HG03342 (cell line): ENCODE measurements around the gene FREM1.

ENCODE experiments used
- ATAC-seq: cut with Tn5 transposase; IDR thresholded peaks from one replicate; pipeline ENCODE4 v1.9.1; 2021; ENCODE audit warnings: mild to moderate bottlenecking, moderate library complexity; ENCODE audit not compliant: unreplicated experiment

Gene FREM1

DNA sequence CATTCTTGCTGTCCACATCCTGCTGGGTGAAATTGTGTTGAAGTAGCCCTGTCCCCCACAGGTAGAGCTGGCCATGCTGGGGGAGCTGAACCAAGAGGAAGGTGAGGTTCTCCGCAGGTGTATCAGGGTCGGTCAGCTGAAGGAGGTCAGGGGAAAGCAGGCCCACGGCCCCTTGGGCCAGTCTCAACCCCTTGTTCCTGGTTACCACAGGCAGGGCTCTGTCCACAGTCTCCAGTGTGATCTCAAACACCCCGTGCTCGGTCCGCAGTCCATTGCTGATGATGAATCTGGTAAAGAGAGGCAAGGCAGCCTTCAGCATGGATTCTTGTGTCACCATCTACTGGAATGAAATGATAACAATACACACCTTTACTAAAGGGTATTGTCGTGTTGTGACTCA lies 134.3 kb downstream of the FREM1 start:
- ATAC-seq: no peak

DNA sequence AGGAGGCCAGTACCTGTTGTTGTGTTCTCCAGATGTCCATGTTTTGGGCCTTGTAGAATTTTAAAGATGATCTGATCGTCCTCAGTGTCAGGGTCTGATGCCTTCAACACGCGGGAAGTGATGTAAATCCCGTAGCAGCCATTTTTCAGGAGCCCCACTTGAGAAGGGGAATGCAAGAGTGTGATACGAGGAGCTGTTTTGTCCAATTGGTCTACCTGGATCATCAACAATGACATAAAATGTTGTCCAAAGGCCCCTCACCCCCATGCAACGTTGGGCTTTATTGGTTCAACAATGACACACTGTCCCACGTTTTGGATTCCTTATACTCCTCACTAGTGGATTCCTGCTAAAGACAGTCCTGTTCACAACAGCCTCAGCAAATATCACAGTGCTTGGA lies 139.6 kb downstream of the FREM1 start:
- no peak for ATAC-seq

DNA sequence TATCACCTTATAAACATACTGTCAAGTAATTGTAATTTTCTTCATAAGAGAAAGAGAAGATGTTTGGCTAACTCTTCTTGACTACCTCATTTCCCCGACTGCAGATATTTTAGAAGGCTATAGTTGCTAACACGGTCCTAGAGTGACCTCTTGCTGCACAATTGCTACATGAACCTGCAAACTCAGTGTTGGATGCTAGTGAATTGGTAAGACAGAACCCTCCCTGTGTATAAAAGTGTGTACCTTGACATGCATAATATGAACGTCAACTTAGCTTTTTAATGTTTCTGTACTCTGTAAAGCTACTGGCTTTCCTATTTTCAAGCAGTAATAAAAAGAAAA lies 141.0 kb downstream of the FREM1 start:
- ATAC-seq: peak; percentile 56

DNA sequence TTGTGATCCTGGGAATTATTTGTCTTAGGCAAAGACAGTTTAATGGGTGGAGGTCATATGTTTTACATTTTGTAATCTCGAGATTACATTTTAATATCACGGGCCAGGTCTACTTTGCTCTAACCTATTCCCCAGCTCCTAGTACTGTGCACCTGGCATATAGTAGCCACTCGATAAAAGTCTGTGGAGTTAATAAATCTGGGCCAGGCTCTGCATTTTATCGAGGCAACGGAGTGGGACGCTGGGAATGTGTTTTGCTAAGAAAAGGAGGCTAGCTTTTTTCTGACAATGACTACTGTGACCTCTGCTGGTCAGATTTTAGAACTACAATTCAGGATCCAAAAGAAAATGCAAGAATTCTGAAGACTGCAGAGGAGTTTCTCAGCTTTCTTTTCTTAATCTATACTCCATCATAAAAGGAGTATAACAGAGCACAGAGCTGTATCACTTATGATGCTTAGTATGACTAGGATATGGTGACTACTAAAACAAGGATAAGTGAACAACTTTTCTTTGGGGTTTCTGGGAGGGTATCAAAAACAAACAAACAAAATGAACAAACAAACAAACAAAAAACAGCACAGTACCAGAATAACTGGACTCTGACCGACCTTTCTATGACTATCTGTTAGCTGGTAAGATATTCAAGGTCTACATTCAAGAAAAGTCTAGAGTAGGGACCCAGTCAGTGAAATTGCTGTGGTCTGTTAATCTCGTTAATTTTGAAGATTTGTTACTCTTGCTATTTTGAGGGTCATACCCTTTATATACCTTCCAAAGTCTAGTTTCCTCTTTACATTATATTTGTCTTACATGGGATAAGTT lies 141.6 kb downstream of the FREM1 start:
- no peak for ATAC-seq

DNA sequence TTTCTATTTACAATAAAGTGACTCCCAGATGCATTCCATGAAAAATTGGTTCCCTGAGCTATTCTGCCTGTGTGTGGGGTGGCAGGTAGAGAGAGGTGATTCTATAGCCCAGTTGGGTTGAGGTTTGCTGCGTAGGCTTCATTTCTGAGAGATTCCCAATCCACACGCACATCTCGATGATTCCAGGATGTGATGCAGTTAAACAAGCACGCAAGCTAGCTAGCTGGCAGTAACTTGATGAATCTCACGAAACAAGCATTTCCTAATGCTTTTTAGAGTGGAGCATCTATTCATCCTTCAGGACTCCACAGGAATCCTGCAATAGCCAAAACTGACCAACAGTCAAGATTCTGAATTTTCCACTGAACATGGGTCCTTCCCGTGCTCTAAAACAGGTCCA lies 143.9 kb downstream of the FREM1 start:
- no peak for ATAC-seq

DNA sequence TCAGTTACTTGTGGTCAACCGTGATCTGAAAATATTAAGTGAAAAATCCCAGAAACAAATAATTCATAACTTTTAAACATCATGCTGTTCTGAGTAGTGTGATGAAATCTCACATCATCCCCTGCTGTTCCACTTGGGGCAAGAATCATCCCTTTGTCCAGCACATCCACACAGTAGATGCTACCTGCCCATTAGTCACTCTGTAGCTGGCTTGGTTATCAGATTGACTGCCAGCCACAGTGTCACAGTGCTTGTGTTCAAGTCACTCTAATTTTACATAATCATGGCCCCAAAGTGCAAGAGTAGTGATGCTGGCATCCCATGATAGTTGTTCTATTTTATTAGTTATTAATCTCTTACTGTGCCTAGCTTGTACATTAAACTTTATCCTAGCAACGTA lies 148.6 kb downstream of the FREM1 start:
- no peak for ATAC-seq

DNA sequence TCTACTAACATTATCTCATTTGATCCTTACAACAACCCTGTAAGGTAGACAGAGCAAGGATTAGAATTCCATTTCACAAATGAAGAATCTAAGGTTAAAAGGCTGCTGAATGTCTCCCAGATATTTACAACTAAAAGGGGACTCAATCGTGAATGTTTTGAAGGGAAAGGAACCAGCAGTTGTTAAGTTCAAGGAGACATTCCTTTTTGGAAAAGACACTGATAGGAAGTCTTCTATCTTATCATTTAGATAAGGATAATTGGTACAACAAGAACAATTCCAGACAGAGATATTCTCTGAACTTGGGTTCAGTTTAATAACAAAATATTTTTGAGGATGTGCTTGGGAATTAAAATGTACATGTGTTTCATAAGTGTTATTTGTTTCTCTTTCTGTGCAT lies 150.2 kb downstream of the FREM1 start:
- no peak for ATAC-seq

DNA sequence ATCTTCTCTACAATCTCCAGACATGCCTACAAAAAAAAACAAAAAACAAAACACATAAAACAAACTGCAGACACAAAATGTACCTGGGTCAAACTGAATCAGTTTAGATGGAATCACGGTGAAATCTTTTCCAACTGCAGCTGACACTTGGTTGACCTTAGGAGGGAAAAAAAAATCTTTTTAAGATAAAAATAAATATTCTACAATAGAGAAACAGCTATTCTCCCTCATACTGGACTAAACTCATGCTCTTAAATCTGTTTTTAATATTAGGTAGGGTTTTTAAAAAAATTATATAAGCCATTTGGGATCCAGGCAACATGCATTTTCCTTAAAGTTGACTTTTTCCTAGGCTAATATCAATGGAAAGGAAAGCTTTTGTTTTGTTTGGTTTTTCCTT lies 153.9 kb downstream of the FREM1 start:
- ATAC-seq: no peak

DNA sequence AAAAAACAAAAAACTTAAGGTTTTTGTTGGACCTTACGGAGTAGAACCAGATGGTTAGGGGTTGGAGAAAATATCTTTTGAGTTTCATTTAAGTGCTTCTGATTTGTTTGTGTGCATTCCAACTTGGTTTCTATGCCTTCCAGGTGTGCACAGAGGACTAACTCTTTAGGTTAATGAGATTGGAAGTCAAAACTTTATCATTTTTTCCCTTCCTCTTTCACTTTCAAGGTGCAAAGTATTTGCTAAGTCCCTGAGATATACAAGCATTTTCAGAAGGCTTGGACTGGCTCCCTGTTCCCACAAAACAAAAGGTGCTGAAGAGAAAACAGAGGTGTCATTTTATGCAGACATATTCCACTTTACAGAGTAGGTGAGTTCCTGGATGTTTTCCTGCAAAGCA lies 157.4 kb downstream of the FREM1 start:
- ATAC-seq: peak; percentile 52

DNA sequence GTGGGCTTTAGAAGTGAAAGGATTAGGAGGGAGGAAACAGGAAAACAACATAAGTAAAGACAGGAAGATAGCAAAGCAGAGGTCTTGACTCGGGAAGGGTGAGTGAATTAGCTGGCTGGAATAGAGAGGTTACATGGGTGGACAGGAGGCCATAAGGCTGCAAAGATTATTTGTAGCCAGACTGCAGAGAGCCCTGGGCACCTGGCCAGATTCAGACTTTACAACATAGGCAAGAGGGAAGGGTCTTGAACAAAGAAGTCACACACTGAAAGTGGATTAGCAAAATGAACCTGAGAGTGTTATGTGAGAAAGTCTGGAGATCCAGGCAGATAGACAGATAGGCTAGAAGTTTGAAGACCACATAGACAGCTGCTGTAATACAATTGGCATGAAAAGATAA lies 158.0 kb downstream of the FREM1 start:
- no peak for ATAC-seq

DNA sequence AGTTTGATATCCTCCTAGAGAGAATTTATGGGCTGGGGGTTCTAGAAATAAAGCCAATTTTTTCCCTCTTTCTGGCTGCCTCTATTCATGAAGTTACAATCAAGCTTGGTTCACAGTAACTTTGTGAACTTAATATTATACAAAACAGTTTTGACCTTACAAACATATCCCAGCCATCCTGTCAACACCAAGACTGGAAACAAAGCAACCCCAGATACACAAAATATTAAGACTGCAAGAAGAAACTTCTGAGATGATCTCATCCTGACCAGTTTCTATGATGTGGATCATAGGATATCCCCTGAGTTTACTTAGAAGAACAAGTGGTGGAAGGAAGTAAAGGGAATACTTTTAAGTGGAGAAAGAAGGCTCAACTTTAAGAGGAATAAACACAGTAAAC lies 159.4 kb downstream of the FREM1 start:
- no peak for ATAC-seq

DNA sequence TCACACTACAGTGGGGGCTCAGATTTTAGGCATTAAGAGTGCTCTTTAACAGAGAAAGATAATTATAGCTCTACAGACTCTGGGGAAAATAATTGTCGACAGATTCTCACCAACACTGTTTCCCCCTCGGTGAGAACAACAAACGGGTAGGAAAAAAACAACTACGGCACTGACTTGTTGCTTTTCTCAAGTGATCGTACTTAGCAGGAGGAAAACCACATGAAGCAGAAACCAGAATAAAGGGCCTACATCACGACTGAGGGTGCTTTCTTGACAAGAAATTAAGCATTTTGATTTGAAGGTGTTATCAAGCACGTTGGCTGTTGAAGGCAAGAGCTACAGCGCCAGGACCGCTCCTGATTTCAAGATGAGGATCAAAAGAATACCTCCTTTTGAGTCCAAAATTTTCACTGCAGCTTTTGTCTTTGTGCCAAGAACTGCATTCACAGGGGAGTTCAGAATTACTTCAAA lies 160.5 kb downstream of the FREM1 start:
- ATAC-seq: no peak

DNA sequence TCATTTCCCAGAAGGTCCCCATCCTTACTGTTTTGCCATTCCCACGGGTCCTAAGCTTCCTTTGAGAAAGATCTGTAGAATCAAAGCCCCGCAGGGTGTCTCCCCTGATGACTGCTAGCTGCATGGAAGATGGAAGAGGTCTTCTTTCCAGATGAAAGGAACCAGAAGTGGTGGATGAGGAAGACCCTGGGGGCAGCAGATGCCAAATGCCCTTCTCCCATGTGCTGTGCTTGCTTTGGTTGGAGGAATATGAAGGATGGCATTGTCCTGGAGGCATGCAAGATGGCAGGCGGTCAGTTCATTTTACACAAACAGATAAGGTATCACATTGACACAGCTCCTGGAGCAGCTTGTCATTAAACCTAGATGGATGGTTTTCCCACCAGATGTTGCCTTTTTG lies 161.9 kb downstream of the FREM1 start:
- ATAC-seq: no peak

DNA sequence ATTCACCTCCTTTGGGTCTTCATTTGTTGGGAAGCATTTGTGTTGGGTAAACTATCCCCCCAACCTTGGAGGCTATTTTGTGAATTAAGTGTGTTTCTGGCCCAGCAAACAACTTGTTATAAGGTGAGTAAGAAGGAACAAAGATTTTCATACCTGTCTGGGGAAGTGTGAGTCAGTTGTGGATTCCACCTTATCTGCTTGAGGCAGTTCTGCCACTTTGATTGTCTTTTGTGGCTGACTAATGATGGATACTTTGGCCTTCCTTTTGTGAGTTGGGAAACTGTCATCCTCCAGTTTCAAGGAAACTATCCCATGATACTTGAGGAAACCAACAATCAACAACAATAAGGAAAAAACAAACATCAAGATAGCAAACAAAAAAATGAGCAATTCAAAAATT lies 163.1 kb downstream of the FREM1 start:
- no peak for ATAC-seq

DNA sequence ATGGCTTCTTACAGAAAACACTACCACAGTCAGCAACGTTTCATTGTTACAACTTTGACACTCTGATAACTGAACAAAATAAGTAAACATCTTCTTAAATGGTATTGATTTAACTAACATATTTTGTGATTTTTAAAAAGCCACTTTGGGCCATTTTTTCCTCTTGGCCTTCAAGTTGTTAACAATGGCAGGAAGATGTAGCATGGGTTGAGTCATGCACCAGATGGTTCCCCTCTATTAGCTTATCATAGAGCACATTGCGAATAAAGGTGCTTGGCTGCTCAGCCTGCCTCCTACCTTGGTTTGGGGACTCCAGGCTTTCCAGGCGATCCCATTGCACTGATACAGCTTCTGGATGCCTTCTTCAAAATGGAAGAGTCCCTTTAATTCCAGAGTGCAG lies 163.6 kb downstream of the FREM1 start:
- ATAC-seq: no peak

DNA sequence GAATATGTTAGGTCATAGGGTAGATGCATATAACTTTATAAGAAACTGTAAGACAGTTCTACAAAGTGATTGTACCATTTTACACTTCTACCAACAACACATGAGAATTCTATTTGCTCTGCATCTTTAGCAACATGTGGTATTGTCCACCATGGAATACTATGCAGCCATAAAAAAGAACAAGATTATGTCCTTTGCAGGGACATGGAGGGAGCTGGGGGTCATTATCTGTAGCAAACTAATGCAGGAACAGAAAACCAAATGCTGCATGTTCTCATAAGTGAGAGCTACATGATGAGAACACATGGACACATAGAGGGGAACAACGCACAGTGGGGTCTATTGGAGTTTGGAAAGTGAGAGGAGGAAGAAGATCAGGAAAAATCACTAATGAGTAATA lies 165.5 kb downstream of the FREM1 start:
- ATAC-seq: no peak

DNA sequence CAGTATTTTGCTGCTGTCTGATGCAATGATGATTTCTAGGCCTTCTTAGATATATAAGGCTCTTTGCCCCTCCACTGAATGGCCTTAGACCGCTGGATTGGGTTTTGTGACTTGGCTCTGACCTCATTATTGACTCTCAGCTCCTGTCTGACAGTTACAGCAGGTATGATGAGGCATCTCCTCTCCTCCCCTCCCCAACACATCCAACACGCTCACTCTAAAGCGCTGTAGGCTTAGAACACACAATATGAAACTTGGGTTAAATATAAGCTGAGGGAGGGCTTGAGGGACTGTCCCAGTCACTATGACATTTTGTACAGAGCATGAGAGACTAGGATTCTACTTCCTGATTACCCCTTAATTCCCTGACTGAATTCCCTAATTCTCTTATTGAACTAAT lies 168.9 kb downstream of the FREM1 start:
- peak; percentile 91 for ATAC-seq

DNA sequence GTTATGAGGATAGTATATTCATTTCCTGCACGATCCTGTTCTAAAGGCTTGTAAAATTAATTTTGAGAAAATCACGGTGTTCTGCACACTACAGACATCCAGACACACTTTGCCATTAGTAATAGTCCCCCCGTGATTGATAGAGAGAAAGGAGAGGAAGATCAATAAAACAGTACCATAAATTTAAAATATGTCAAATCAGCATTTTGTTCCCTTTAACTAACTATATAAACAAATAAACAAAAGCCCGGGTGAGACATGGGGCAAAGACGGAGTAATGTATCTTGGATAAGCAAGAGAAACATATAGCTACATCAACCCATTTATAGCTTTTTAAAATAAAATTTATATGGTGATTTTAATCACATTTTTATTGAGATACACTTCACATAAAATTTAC lies 177.1 kb downstream of the FREM1 start:
- no peak for ATAC-seq

DNA sequence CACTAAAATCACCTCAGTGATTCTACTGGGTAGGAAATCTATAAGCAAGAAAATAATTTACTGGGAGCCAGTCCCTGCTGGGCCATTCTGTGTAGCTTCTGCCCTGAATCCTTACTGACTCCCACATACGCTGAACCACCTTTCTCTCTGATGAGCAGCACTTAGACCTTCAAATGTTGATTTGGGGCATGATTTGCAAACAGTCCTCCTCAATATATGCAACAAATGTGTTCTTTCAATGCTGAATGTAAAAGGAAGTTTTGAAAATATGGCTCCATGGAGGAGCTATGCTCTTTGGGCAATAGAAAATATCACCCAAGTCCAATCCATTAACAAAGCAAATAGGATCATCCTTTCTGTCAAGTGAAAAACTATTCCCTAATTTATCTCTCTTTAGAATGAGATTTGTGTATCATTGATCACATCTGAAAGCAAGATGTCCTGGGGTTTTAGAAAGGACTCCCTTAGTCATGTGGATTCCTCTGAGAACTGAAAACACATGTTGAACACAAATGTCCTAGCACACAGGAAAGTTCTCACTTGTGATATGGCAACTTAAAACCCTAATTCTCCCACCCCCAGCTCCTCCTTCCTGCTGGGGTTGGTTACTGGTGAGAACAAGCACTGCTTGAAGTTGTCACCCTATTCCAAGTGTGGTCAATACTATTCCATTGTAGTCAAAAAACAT lies 178.8 kb downstream of the FREM1 start:
- no peak for ATAC-seq

DNA sequence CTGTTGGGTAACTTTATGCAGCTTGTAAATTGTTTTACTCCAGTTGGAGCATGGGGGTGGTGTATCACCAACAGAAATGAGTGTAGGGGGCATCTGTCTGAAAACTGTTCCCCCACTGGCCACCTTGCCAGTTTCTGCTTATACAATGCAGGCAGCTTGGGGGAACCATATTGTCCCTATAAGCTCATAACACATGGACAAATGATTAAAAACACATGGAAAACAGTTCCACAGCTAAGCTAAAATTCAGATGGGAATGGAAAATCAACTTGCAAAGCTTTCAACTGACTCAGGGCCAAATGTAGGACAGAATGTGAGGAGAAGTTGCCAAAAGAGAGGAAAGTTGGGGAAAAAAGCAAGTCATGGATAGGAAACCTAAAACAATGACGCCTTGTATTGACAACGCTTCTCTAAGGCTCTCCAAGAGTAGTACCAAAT lies 179.7 kb downstream of the FREM1 start:
- ATAC-seq: no peak

DNA sequence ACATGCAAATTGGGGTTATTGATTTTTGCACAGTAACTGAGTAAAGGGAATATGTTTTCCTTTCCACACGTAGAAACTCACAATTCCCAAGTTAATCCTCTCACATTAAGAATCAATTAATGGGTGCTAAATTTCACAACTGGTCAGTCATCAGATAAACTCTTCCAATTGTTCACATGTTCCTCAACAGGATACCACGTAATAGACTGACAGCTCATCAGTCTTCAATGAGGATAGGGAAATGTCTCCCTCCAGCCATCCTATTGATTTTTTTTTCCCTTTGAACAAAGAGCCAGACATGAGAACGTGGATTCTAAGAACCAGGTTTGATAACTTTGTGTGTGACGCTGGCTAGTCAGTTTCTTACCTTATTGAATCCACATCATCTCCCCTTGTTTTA lies 186.9 kb downstream of the FREM1 start:
- no peak for ATAC-seq

DNA sequence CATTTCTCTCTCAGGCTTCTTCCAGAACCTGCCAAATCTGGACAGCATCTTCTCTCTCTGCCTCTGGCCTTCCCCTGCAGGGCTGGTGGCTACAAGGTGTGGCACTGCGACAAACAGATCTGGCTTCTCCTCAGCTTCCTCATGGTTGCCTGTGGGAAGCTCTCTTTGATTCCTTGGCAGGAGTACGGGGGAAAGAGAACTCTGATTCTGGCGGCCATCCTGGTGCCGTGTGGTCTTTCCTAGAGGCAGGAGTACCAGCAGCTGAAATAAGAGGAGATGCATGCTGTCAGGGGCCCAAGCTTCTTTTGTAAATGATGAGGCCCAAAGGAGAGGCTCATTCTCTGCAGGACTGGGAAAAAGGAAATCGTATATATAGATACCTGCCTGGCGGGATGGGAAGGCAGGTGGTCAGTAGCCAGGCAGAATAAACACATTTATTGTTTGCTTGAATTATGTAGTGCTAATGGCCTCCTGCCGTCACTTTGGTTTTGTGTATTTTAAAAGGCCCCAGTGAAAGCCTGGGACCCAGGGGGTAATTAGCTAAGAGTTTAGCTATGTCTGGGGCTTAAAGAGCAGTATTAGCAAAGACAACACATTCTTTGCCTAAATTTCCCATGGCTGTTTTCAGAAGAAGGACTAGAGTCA lies 187.7 kb downstream of the FREM1 start, which contains the start of gene CER1:
Gene CER1, minus strand, starts transcription at position 343 of the 645 bp plus-strand sequence. Its CDS starts 61 bp downstream, at position 282.
- no peak for ATAC-seq
